Fibroblast of villous mesenchyme (primary cell): ENCODE results near the gene PHLPP1. TPM values are rescaled to one million over a fixed set of nuclear protein-coding genes. Genes with fewer than 3 reads are reported as not detected.

Experiments used
- DNase-seq: peaks from one replicate; pipeline ENCODE4 v3.0.0-alpha.2; 2010; ENCODE audit warnings: low read depth
- H3K4me3 ChIP-seq: 2 replicates; pipeline ENCODE4 v1.5.1; 2011; ENCODE audit warnings: low read depth, mild to moderate bottlenecking, low read length
- CTCF ChIP-seq: IDR thresholded peaks from 2 replicates; pipeline ENCODE4 v1.5.1; 2012; ENCODE audit warnings: low read depth, mild to moderate bottlenecking, low read length; ENCODE audit not compliant: insufficient read depth
- total RNA-seq: library from RNA; depleted of rRNA; stranded (reverse); fragments of >200 nt; gene quantifications from 2 replicates; pipeline ENCODE4 v1.2.3, GENCODE V29; 2012

The PHLPP1 gene
- total RNA-seq, 1 donor: 4.7 TPM

GRCh38 chr18:62848946-62849345 is 133.6 kb downstream of the PHLPP1 start:
- DNase-seq: no peak
- no peak overlapping the region for H3K4me3 ChIP-seq
- no peak for TF ChIP-seq CTCF

DNA sequence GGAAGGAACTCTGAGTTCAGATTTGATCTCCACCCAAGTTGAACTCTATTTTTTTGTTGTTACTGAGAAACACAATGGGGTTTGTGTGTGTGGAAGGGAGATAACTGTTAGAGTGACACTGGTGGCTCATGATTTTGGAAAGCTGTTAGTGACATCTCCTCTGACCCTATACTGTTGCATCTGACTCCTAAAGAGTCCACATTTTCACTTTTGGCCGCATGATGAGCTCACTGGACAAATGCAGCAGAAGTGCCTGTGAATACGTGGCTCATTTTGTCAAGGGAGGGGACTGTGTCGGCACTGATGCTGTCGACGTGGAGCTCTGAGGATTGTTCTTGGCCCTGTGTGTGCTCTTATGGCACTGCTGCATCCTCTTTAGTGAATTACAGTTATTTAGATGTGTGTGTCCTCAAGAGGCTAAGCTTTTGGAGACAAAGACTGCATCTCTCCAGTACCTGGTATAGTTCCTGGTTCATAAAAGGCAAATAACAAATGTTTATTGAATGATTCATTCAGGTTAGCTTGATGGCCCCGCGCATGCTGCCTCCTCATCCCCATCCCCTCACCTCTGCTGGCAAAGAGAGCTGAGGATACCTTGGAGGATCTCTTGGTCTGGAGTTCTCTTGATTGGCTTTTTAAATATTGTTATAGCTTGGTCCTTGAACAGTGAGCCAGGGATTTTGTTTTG is 135.4 kb downstream of the PHLPP1 start:
- no peak for DNase-seq
- TF ChIP-seq CTCF: no peak
- H3K4me3 ChIP-seq: no peak overlapping the region

DNA sequence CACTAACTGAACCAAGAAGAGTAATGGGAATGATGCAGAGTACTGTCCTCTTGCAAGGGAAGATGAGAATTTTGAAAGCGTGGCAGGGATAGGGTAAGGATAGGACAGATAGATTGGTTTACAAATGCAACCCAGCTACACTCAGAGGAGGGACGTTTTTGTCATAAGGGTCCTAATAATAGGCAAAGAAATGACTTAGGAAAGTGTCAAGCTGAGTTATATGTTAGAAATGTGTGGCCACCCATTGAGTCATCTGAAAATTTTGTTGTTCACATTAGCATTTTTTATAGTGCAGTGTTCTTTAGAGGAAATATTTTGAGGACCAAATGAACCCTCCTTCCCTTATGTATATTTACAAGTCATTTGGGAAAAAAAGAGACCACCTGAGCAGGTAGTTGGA is 137.5 kb downstream of the PHLPP1 start:
- no peak for DNase-seq
- TF ChIP-seq CTCF: no peak
- no peak overlapping the region for H3K4me3 ChIP-seq

DNA sequence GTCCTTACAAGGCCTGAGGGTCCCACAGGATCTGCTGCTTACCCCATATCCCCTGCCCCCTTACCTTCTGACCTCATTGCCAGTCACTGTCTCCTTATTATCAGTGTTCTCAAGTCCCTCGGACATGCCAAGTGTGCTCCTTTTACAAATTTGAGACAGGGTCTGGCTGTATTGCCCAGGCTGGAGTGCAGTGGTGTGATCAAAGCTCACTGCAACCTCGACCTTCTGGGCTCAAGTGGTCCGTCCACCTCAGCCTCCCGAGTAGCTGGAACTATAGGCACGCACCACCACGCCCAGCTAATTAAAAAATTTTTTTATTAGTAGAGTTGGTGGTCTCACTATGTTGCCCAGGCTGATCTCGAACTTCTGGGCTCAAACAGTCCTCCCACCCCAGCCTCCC is 141.0 kb downstream of the PHLPP1 start:
- no peak for DNase-seq
- TF ChIP-seq CTCF: no peak
- H3K4me3 ChIP-seq: no peak overlapping the region

GRCh38 chr18:62857263-62857976 is 142.1 kb downstream of the PHLPP1 start:
- TF ChIP-seq CTCF: no peak
- no peak for DNase-seq
- H3K4me3 ChIP-seq: no peak overlapping the region

- H3K4me3 ChIP-seq: no peak overlapping the region
- no peak for TF ChIP-seq CTCF
- DNase-seq: no peak
These were observed 144.7 kb downstream of the PHLPP1 start for GRCh38 chr18:62860062-62860461.
